GM18907 (cell line): ENCODE results near the gene PRIM1.
A peak's percentile ranks its signal among the peaks of the same experiment; 100 is the strongest.
"Not testable (repeated sequence)": the region's sequence is repeated elsewhere in the genome, so short reads cannot be mapped to it uniquely, and the experiment has no call there.

Experiments
- ATAC-seq: cut with Tn5 transposase; IDR thresholded peaks from one replicate; pipeline ENCODE4 v1.9.1; 2021; ENCODE audit warnings: mild to moderate bottlenecking, moderate library complexity; ENCODE audit not compliant: unreplicated experiment

Gene PRIM1

DNA sequence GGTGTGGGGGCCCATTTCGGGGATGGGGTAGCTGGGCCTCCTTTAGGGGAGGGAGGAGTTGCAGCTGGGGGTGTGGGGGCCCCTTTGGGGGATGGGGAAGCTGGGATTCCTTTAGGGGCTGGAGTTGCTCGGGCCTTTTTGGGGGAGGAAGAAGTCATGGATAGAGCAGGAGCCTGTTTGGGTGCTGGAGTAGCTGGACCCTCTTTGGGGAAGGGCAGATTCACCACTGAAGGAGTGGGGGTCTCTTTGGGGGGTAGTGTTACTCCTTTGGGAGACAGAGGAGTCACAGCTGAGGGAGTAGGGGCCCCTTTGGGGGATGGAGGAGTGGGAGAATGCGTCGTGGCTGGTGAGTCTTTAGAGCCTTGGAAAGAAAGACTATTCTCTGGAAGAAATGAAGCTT is 33.5 kb downstream of the PRIM1 start:
- ATAC-seq, result no peak

DNA sequence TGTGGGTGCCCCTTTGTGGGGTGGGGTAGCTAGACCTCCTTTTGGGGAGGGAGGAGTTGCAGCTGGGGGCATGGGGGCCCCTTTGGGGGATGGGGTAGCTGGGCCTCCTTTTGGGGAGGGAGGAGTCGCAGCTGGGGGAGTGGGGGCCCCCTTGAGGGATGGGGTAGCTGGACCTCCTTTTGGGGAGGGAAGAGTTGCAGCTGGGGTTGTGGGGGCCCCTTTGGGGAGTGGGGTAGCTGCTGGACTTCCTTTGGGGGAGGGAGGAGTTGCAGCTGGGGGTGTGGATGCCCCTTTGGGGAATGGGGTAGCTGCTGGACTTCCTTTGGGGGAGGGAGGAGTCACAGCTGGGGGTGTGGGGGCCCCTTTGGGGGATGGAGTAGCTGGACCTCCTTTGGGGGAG is 34.0 kb downstream of the PRIM1 start:
- no peak for ATAC-seq

DNA sequence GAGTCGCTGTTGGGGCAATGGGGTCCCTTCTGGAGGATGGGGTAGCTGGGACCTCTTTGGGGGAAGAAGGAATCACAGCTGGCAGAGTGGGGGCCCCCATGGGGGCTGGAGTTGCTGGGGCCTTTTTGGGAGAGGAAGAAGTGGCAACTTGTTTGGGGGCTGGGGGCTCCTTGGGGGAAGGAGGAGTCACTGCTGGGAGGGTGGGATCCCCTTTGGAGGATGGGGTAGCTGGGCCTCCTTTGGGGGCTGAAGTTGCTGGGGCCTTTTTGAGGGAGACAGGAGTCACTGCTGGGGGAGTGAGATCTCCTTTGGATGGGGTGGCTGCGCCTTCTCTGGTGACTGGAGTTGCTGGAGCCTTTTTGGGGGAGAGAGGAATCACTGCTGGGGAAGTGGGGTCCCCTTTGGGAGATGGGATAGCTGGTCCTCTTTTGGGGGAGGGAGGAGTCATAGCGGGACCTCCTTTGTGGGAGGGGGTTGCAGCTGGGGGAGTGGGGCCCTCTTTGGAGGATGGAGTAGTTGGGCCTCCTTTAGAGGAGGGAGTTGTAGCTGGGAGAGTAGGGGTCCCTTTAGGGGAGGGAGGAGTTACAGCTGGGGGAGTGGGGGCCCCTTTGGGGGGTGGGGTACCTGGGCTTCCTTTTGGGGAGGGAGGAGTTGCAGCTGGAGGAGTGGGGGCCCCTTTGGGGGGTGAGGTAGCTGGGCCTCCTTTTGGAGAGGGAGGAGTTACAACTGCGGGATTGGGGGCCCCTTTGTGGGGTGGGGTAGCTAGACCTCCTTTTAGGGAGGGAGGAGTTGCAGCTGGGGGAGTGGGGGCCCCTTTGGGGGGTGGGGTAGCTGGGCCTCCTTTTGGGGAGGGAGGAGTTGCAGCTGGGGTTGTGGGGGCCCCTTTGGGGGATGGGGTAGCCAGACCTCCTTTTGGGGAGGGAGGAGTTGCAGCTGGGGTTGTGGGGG is 34.9 kb downstream of the PRIM1 start:
- no peak for ATAC-seq

DNA sequence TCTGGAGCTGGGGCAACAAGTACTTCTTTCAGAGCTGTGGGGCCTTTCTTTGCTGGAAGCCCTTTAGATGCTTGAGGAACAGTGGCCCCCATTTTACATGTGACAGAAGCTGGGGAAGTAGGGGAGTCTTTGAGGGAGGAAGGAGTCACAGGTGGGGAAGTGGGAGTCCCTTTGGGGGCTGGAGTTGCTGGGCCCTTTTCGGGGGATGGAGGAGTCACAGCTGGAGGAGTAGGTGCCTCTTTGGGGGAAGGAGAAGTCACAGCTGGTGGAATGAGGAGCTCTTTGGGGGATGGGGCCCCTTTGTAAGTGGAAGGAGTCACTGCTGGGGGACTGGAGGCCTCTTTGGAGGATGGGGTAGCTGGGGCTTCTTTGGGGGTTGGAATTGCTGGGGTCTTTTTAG is 35.7 kb downstream of the PRIM1 start:
- no peak for ATAC-seq

DNA sequence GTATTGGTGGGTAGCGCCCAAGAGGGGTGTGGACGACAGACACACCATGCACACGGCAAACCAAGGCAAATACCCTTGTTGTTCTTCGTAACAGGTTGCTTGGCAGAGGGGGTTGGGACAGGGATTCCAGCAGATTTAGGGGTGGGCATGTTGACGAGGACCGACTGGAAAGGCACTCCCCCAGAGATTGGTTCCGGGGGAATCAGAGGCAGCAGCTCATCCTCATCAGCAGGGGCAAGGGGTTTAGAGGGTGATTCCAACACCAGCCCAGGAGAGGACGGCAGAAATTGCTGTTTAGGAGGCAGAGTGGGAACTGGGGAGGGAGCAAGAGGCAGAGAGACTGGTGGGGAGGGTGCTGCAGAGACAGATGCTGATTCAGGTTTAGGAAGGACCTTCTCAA is 36.3 kb downstream of the PRIM1 start:
- no peak for ATAC-seq

DNA sequence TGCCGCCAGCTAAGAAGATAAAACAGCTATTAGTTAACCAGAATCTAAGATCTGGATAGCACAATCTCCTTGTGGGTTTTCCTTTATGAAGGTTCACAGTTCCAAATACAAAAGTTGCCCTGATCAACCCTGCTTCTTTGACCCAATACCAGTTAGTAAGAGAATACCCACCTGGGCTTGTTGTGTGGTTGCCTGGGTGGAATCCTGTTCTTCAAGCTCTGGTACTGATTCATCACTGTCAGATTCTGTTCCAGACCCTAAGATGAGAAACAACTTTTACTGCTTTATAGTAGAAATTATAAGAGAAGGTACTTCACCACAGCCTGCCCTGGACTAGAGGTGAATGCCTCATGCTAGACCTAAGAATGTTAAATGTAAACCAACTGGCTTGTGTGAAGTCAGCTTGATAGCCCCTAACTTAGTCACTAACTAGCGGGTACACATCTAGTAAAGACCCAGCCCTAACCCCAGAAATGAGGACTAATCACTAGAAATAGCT is 37.6 kb downstream of the PRIM1 start:
- ATAC-seq, result no peak

DNA sequence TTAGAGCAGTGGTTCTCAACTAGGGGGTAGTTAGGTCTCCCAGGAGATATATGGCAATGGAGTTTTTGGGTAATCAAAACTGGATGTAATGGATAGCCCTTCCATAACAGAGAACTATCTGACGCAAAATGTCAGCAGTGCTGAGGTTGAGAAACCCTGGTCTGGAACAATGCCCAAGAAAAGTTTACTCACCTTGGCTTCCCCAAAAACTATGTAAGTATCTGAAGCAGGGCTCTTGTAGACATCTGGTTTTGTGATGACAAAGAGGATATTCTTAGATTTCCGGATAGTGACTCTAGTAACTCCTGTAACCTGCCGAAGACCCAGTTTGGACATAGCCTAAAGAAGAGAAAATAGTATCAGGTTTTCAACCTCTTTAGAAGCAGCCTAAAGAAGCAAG is 38.8 kb downstream of the PRIM1 start:
- ATAC-seq, result no peak

DNA sequence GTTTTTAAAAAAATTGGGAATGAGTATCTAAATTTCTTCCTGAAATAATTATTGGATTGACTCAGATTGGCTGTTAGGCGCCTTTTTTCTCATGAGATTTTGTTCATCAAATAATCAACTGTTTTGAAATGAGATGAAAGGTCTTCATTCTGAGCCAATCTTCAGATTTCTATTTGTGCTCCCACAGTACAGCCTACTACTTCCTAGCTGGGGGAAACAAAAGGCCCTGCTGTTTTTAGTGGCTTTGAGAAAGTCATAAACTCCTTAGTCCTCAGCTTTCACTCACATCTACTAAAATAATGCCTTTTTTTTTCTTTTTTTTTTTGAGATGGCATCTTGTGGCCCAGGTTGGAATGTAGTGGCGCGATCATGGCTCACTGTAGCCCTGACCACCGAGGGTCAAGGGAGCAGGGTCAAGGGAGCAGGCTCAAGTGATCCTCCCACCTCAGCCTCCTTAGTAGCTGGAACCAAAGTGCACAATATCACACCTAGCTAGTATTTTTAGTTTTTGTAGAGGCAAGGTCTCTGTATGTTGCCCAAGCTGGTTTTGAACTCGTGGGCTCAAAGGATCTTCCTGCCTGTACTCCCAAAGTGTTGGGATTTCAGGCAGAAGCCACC is 42.3 kb downstream of the PRIM1 start:
- ATAC-seq, result no peak

DNA sequence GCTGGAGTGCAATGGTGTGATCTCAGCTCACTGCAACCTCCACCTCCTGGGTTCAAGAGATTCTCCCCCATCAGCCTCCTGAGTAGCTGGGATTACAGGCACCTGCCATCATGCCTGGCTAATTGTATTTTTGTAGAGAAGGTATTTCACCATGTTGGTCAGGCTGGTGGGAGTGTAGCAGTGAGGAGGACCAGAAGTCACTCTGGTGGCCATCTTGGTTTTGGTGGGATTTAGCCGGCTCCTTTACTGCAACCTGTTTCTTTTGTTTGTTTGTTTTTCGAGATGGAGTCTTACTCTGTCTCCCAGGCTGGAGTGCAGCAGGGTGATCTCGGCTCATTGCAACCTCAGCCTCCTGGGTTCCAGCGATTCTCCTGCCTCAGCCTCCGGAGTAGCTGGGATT is 47.6 kb downstream of the PRIM1 start:
- ATAC-seq, result not testable (repeated sequence)

DNA sequence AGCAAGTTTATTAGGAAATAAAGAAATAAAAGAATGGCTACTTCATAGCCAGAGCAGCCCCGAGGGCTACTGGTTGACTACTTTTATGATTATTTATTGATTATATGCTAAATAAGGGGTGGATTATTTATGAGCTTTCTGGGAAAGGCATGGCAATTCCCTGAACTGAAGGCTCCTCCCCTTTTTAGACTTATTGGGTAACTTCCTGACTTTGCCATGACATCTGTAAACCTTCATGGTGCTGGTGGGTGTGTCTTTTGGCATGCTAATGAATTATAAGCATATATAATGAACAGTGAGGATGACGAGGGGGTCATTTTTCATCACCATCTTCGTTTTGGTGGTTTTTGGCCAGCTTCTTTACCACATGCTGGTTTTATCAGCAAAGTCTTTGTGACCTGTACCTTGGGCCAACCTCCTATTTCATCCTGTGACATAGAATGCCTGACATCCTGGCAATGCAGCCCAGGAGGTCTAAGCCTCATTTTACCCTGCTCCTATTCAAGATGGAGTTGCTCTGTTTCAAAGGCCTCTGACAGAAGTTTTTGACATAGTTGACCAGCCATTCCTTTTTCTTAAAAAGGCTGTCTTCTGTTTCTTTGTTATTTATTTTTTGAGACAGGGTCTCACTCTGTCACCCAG is 53.0 kb downstream of the PRIM1 start:
- no peak for ATAC-seq

DNA sequence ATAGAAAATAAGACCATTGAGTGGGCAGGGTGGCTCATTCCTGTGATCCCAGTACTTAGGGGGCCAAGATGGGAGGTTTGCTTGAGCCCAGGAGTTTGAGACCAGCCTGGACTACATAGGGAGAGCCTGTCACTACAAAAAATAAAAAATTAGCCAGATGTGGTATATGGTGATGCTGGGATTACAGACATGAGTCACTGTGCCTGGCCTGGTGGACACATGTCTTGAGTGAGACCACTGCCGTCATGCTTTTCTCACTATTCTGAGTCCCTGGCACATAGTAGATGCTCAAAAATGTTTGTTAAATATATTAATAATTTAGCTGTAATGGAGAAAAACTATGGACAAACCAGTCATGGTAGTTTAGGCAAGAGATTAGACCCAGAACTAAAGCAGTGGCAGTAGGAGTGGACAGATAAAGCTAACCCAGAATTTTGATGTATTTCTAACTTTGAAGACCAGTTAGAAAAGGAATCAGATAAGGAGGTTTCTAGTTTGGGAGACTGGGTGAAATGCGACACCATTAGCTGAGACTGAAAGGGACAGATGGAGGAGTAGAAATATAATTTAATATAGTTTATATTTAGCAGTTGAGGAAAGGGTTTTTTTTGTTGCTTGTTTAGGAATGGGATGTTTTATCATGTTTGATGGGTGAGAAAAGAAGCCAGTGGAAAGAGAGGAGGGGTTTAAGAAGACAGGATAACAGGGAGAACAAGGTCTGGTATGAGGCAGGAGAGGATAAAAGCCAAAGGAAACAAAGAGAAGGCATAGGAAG is 56.6 kb downstream of the PRIM1 start:
- ATAC-seq, result no peak

DNA sequence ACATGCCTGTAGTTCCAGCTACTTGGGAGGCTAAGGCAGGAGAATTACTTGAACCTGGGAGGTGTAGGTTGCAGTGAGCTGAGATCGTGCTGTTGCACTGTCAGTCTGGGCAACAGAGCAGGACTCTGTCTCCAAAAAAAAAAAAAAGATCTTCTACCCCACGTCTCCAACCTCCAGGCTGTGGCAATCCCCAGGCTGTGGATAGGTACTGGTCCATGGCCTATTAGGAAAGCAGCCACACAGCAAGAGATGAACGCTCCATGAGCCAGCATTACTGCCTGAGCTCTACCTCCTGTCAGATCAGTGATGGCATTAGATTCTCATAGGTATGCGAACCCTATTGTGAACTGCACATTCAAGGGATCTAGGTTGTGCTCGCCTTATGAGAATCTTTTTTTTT is 58.0 kb downstream of the PRIM1 start:
- ATAC-seq, result no peak

DNA sequence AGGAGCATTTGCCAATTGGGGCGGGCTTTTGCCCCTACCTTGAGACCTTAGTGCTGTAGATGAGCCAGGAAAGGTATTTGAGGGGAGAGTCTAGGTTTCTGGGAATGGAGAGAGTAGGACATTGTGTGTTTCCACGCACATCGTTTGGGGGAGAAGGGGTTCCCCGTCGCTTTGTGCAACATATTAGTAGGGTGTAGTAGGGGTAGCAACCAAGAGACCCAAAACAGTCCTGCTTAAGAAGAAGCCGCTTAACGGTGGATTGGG is 63.3 kb downstream of the PRIM1 start:
- ATAC-seq, result no peak

DNA sequence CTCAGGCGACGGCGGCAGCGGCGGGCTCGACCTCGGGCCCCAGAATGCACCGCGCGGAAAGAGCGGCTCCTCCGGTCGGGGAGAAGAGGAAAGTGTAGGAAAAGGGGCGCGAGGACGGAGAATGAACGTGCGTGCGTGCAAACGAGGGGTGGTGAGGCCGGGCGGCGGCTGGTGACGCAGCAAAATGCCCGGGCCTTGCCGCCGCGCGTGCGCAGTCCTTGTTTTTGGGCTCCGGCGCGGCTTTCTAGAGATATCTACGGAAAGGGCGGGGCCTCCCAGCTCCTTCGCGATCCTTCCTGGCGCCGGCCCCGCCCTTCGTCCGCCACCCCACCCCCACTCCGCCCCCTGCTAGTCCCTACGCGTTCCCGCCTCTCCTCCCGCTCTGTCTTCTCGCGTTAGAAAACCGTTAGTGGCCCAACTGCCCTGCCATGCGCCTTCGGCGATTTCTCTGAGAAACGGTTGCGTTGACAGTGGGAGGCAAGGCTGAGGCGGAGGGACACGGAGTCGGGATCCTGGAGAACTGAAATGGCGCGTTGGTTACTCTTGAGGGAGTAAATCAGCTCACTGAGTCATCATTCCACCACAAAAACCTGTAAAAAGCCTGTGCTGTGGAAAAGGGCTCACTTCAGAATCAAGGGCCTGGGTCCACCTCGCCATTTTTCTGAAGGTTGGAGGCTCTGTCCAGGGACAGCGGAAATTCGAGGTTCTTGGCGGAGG is 63.8 kb downstream of the PRIM1 start, which contains the start of gene PTGES3:
PTGES3 (minus strand) TSS at position 156 of the 717 bp plus-strand sequence. CDS start 285 bp downstream, outside the sequence.
- ATAC-seq, result peak; percentile 73

DNA sequence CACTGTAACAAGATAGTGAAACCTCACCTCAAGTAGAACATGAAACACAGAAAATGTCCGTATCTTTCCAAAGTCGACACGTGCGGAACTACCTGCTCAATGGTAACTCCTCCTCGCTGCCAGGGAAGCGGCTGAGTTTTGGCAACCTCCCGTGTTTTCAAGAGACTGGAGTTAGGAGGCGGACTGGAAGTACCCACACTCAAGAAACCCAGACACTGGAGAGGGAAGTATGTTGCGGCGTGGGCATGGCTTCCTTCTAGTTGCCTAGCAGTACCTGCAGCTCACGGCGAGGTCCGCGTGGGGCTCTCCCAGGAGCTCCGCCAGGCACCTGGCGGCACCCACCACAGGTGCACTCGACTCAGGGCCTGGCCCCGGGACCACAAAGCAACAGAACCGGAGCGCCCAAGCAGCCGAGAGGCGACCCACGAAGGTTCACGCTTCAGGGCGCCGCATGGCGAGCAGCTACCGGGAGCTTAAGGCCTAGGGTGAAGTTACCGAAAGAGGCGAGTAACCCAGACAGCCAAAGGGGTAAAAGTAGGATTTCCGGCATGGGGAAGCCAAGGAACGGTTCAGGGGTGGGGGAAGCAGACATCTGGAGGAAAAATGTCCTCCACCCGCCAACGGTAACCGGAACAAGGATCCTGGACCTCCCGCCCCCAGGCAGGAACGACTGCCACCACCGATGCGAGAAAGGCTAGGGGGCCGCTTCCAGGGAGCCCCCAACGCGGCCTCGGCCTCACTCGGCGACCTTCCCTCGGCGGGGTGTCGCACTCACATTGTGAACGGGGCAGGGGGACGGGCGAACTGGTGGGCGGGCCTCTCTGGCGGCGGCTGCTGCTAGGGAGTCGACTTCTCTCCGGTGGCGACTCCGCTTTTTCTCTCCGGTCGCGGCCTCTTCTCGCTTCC is 64.6 kb downstream of the PRIM1 start:
- peak; percentile 42 for ATAC-seq

DNA sequence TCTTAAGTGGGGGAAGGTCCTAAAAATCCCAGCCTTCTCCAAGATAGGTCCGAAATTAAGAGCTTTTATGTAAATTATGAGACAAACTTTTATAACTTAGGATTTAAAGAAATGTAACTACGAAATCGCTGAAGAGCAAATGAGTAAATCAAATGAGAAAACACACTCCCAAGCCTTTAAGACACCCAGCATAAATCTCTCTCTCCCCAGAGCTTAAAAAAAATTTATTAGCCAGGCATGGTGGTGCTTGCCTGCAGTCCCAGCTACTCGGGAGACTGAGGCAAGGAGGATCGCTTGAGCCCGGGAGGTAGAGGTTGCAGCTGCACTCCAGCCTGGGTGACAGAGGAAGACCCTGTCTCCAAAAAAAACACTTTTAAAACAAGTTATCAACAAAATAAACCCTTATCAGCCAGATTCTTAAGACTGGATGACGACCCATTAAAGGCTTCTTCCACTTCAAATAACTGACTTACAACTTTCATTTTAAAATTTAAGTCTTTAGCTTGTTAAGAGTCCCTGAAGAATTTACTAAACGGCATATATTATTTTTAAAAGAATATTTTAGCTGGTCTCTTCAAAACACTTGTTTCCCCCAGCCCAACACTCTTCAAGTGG is 67.3 kb downstream of the PRIM1 start:
- ATAC-seq, result no peak

DNA sequence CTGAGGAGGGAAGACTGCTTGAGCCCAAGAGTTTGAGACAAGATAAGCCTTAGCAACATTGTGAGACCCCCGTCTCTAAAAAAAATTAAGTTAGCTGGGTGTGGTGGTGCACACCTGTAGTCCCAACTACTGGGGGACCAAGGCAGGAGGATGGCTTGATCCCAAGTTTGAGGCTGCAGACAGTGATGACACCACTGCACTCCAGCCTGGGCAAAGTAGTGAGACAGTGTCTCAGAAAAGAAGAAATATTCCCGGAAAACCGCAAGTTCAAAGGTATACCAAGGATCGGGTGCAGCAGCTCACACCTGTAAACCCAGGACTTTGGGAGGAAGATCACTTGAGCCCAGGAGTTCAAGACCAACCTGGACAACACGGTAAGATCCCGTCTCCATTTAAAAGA is 69.8 kb downstream of the PRIM1 start:
- no peak for ATAC-seq
